Measurements from ENCODE around the gene CAND1.

The CAND1 gene

GRCh38 chr12:67339530-67339929, 70.4 kb downstream of the CAND1 start:
- TF ChIP-seq GATA3 (IDR thresholded peaks at IDR 0.05; ENCODE audit: low read depth, low read length): no peak
- TF ChIP-seq GATA2 (IDR thresholded peaks at IDR 0.05; ENCODE audit: low read depth, low read length): no peak

DNA sequence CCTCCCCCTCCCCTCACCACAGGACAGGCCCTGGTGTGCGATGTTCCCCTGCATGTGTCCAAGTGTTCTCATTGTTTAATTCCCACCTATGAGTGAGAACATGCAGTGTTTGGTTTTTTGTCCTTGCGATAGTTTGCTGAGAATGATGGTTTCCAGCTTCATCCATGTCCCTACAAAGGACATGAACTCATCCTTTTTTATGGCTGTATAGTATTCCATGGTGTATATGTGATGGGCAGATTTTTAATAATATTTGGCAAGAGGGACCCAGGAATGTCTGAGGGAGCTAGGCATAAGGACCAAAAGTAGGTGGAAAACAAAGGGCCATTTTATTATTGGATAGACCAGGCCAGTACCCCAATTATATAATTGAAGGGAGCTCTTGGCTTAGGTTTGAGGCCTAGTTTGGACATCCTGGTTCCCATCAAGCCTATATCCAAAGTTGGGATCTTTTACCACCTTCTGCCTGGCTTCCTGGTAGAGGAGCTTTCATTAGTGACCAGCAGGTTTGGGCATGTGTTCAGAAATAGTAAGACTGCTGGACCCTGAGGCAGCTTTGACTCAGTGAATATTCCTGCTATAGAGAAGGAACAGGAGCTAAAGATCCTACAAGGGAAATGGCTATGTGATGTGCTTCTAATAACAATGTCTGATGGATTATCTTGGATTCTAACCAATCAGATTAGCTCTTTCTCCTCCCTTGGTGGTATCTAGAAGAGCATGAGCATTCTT, 76.0 kb downstream of the CAND1 start:
- TF ChIP-seq GATA3 (IDR thresholded peaks at IDR 0.05; ENCODE audit: low read depth, low read length) (no peak), GATA2 (IDR thresholded peaks at IDR 0.05; ENCODE audit: low read depth, low read length) (no peak)

GRCh38 chr12:67348683-67349082, 79.5 kb downstream of the CAND1 start:
- TF ChIP-seq GATA2 (IDR thresholded peaks at IDR 0.05; ENCODE audit: low read depth, low read length) (no peak), GATA3 (IDR thresholded peaks at IDR 0.05; ENCODE audit: low read depth, low read length) (no peak)

DNA sequence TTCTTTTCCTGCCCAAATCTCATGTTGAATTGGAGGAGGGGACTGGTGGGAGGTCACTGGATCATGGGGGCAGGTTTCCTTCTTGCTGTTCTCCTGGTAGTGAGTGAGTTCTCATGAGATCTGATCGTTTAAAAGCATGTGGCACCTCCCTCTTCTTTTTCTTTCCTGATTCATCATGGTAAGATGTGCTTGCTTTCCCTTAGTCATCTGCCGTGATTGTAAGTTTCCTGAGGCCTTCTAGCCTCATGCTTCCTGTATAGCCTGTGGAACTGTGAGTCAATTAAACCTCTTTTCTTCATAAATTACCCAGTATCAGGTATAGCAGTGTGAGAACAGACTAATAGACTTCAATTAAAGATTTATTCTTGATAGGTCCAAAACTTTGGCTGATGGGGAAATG, 83.5 kb downstream of the CAND1 start:
- TF ChIP-seq GATA2 (IDR thresholded peaks at IDR 0.05; ENCODE audit: low read depth, low read length): no peak
- TF ChIP-seq GATA3 (IDR thresholded peaks at IDR 0.05; ENCODE audit: low read depth, low read length): no peak

- TF ChIP-seq GATA2 (IDR thresholded peaks at IDR 0.05; ENCODE audit: low read depth, low read length) (no peak), GATA3 (IDR thresholded peaks at IDR 0.05; ENCODE audit: low read depth, low read length) (no peak)
Measured at GRCh38 chr12:67354322-67354721, 85.2 kb downstream of the CAND1 start.

DNA sequence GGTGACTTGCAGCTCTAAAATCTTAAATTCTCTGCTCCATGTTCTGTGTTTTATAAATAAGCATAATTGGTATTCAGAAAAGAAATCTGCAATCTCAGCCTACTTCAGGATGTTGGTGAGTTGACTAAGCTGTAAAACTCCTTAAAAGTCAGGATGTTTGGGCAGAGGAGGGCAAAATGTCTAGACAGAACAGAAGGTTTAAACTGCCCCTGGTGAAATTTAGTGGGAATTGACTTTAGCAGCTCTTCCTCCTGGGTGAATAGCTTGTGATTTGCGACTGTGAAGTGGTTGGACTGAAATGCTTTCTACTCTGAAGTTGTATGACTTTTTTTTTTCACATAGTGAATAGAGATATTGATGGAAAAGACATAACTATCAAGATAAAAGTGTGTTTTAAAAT, 85.8 kb downstream of the CAND1 start:
- TF ChIP-seq GATA2 (IDR thresholded peaks at IDR 0.05; ENCODE audit: low read depth, low read length): no peak
- no peak for TF ChIP-seq GATA3 (IDR thresholded peaks at IDR 0.05; ENCODE audit: low read depth, low read length)

DNA sequence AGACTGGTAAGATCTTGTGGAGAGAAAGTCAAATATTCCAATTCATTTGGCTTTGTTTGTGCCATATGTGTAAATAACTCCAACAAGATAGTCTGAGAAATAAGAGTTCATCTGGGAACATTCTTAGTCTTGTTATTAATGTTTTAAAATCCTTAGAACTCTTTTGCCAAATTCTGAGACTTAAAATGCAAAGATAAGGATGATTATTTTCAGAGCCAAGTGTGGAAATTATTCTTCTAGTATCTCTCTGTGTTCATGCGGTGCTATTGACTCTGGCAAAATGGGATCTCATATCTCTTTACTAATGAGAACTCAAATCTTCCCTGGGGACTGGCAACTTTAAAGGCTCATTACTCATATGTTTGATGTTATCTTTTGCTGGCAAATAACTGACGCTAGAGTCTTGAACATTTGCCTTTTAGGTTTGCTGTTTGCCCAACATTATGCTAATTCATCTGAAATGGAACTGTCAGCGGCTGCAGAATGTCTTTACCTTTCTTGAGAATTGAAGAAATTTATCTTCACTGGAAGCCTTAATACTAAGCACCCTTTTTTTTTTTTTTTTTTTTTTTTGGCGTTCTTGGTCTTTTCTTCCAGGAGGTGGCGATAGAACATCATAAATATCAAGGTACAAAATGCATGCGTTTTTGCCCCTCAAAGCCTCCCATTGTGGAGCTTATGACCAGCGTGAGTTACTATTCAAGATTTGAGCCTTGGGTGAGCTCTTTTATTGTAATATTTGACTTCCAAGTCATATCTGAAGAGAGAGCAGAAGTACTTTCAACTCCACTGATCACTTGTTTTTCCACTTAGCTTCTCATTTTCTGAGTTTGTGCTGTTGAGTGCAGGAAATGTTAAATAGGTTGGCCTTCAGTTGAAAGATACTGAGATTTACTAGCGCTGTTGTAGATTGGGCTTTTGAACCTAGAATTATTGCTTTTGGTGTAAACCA, 86.5 kb downstream of the CAND1 start:
- TF ChIP-seq GATA2 (IDR thresholded peaks at IDR 0.05; ENCODE audit: low read depth, low read length) (0 out of 2 replicates have a peak, but pooled peaks have one; percentile 42), GATA3 (IDR thresholded peaks at IDR 0.05; ENCODE audit: low read depth, low read length) (peak; percentile 64; the same call in 1 of the 2 replicates)

DNA sequence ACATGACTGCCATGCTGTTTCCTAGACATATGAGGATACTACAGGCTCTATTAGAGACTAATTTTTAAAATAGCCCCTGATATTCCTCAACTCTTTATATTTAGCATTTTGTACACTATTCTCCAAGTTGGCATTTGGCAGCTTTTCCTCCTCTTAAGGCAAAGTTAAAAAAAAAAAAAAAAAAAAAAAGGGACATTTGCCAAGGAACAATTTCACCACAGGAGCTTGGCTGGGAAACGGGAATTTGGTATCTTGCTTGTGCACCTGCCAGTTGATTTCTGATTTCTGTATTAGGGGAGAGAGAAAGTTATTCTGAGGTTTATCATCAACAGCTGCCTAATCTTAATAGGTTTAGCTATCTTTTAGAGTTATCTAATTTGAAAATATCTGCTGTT, 87.2 kb downstream of the CAND1 start:
- TF ChIP-seq GATA2 (IDR thresholded peaks at IDR 0.05; ENCODE audit: low read depth, low read length) (no peak), GATA3 (IDR thresholded peaks at IDR 0.05; ENCODE audit: low read depth, low read length) (no peak)

GRCh38 chr12:67357376-67358125, 88.4 kb downstream of the CAND1 start:
- TF ChIP-seq GATA2 (IDR thresholded peaks at IDR 0.05; ENCODE audit: low read depth, low read length) (no peak), GATA3 (IDR thresholded peaks at IDR 0.05; ENCODE audit: low read depth, low read length) (no peak)

- TF ChIP-seq GATA3 (IDR thresholded peaks at IDR 0.05; ENCODE audit: low read depth, low read length): no peak
- TF ChIP-seq GATA2 (IDR thresholded peaks at IDR 0.05; ENCODE audit: low read depth, low read length): no peak
Measured at GRCh38 chr12:67358781-67359338, 89.7 kb downstream of the CAND1 start.

DNA sequence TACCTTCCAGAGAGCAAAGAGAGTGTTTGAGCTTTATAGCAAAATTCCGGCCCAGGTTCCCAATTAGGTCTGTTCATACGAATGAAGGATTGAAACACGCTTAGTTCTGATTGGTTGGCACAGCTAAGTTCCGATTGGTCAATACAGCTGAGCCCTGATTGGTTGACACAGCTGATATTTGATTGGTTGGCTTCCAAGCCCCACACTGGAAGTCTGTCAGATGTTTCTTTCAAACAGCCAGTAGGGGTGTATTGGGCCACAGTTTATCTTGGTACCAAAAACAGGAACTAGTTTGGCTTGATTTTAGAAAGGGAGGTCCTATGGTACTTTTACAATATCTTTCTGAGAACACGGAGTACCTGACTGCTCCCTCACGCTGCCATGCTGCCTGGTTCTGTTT, 93.4 kb downstream of the CAND1 start:
- TF ChIP-seq GATA3 (IDR thresholded peaks at IDR 0.05; ENCODE audit: low read depth, low read length): no peak
- TF ChIP-seq GATA2 (IDR thresholded peaks at IDR 0.05; ENCODE audit: low read depth, low read length): no peak

DNA sequence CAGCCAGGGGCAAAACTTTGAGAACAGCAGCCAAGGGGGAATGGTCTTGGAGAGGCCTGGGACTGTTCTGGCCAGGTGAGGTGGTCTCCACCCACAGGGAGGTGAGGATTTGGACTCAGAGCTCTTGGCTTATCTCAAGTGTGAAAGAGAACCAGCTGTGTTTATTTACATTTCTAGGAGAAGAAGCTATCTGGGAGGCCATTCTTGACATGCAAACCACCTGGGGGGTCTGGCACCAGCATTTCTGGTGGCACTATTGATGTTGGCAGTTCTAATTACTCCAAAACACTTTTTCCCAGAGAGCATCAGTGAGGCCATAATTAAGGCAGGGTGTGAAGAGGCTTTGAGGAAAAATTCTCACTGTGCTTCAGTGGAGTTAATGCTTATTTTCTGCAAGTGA, 95.1 kb downstream of the CAND1 start:
- TF ChIP-seq GATA3 (IDR thresholded peaks at IDR 0.05; ENCODE audit: low read depth, low read length) (no peak), GATA2 (IDR thresholded peaks at IDR 0.05; ENCODE audit: low read depth, low read length) (no peak)

DNA sequence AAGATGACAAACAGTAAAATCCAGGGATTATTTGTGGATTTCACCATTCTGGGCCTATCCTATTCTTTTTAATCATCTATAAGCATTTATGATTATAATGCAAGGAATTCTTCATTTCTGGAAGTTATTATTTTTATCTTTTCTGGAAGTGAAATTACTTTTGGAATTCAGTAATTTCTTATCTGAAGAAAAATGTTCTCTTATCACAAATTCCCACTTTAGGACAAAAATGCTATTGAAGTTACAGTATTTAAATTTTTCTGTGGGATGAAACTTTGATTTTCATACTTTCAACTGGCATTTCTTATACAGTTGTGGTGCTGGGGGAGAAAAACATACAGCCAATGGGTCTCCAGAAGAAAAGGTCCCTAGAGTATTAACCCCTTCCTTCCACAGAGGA, 96.0 kb downstream of the CAND1 start:
- no peak for TF ChIP-seq GATA3 (IDR thresholded peaks at IDR 0.05; ENCODE audit: low read depth, low read length)
- no peak for TF ChIP-seq GATA2 (IDR thresholded peaks at IDR 0.05; ENCODE audit: low read depth, low read length)

GRCh38 chr12:67367843-67368242, 98.7 kb downstream of the CAND1 start:
- TF ChIP-seq GATA2 (IDR thresholded peaks at IDR 0.05; ENCODE audit: low read depth, low read length): no peak
- TF ChIP-seq GATA3 (IDR thresholded peaks at IDR 0.05; ENCODE audit: low read depth, low read length): no peak

All from SH-SY5Y (cell line).